ENCODE measurements around the gene ZBTB14.

DNA sequence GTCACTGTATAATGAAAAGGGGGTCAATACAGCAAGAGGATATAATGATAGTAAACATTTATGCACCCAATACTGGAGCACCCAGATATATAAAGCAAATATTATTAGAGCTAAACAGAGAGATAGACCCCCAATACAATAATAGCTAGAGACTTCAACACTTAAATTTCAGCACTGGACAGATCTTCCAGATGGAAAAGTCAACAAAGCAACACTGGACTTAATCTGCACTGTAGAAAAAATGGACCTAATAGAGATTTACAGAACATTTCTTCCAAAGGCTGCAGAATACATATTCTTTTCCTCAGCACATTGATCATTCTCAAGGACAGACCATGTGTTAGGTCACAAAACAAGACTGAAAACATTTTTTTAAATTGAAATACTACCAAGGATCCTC lies 26.7 kb downstream of the ZBTB14 start:
- no peak for TF ChIP-seq CTCF (conservative IDR thresholded peaks at IDR 0.05; ENCODE audit: low read length)
- no peak for TF ChIP-seq EZH2phosphoT487 (IDR thresholded peaks at IDR 0.05; ENCODE audit: borderline replicate concordance, low read depth, low read length)
